ENCODE data around the gene CAMTA1. TPM values are rescaled to one million over a fixed set of nuclear protein-coding genes. Genes with fewer than 3 reads are reported as not detected.
A peak's percentile ranks its signal among the peaks of the same experiment; 100 is the strongest.

The CAMTA1 gene
- polyA plus RNA-seq, 1 of the 3 experiments (the other 2 are of a cell fraction), result 63.1 TPM

- WGBS (ENCODE audit: low lambda C conversion rate), result 82% methylated on average over 8 of the region's 8 CpGs
- H3F3A ChIP-seq (replicated peaks; ENCODE audit: insufficient read depth), result no peaks in the 10 kb centered on the region
Observed at GRCh38 chr1:7333620-7334019, 548.4 kb downstream of the CAMTA1 start.

GRCh38 chr1:7334475-7335035, 549.3 kb downstream of the CAMTA1 start:
- Histone ChIP-seq H3K36me3 (replicated peaks in 1 of 2; ENCODE audit: control insufficient read depth in 1 of 2, insufficient read depth in 2 of 2, low read length in 1 of 2) (no peaks in the 10 kb centered on the region), H3K27me3 (ENCODE audit: insufficient read depth) (no peaks in the 10 kb centered on the region), H2AFZ (ENCODE audit: low read depth) (peak overlapping the region; percentile 43; the same call in 1 of the 2 replicates), H3K4me3 (ENCODE audit: low read depth in 2 of 2, low read length in 1 of 2) (no peak overlapping the region), H3K4me2 (no peak overlapping the region), H3F3A (replicated peaks; ENCODE audit: insufficient read depth) (no peaks in the 10 kb centered on the region), H4K20me1 (ENCODE audit: insufficient read depth) (no peaks in the 10 kb centered on the region), H3K9ac (no peak overlapping the region), H3K79me2 (ENCODE audit: insufficient read depth) (no peaks in the 10 kb centered on the region), H3K4me1 (ENCODE audit: control insufficient read depth in 1 of 2, insufficient read depth in 2 of 2, low read depth in 1 of 2, low read length in 1 of 2) (peaks cover 9 to 41% of the 10 kb centered on the region in 2 experiments; a peak in 3 of 4 replicates), H3K9me2 (no peaks in the 10 kb centered on the region), H3K27ac (ENCODE audit: low read depth in 2 of 2, low read length in 1 of 2) (peak overlapping the region in 1 of 2 experiments; percentile 95; a peak in 2 of 4 replicates), H3K9me3 (no peaks in the 10 kb centered on the region)
- ChIA-PET CTCF (interaction anchor here (0.6 to 1.6 kb wide), 8 partner anchors 26 to 333 kb away, joined by 3 to 6 read pairs (median 3); no protein-coding TSS in a partner anchor), POLR2A (interaction anchor here (0.9 to 1.2 kb wide), 3 partner anchors 21 to 250 kb away, joined by 3 to 5 read pairs (median 4); no protein-coding TSS in a partner anchor)
- WGBS (ENCODE audit: low lambda C conversion rate), result 30% methylated on average over 8 of the region's 10 CpGs
- DNase-seq, result peak; percentile 80
- TF ChIP-seq YY1 (IDR thresholded peaks at IDR 0.05; ENCODE audit: low read depth) (no peak), GATA2 (CRISPR knock-in tag; IDR thresholded peaks at IDR 0.05) (peak; percentile 78), RCOR1 (IDR thresholded peaks at IDR 0.05; ENCODE audit: low read length) (0 out of 2 replicates have a peak, but pooled peaks have one; percentile 20), IRF3 (IDR thresholded peaks at IDR 0.05; ENCODE audit: low read depth, low read length) (no peak), TEAD4 (IDR thresholded peaks at IDR 0.05; ENCODE audit: borderline replicate concordance, insufficient read depth) (no peak), TCF12 (IDR thresholded peaks at IDR 0.05) (0 out of 2 replicates have a peak, but pooled peaks have one; percentile 10), EP300 (IDR thresholded peaks at IDR 0.05; ENCODE audit: borderline replicate concordance in 1 of 2, low read depth in 1 of 2, low read length in 1 of 2) (peak in 1 of 2 experiments; percentile 74; a peak in 1 of 4 replicates), RFX5 (IDR thresholded peaks at IDR 0.05; ENCODE audit: low read length) (0 out of 2 replicates have a peak, but pooled peaks have one; percentile 4), RXRA (IDR thresholded peaks at IDR 0.05; ENCODE audit: borderline replicate concordance, low read depth) (no peak), MAX (IDR thresholded peaks at IDR 0.05; ENCODE audit: low read depth) (no peak), ELF1 (IDR thresholded peaks at IDR 0.05) (no peak), FOXJ3 (CRISPR knock-in tag; IDR thresholded peaks at IDR 0.05) (peak; percentile 27), SMC3 (IDR thresholded peaks at IDR 0.05; ENCODE audit: low read depth, low read length) (no peak)

More at GRCh38 chr1:7333620-7334019, 548.4 kb downstream of the CAMTA1 start:
- Histone ChIP-seq H3K9me3 (no peaks in the 10 kb centered on the region), H3K27ac (ENCODE audit: low read depth in 2 of 2, low read length in 1 of 2) (peak overlapping the region in 1 of 2 experiments; percentile 95; a peak in 2 of 4 replicates), H3K4me1 (ENCODE audit: control insufficient read depth in 1 of 2, insufficient read depth in 2 of 2, low read depth in 1 of 2, low read length in 1 of 2) (peaks cover 9 to 41% of the 10 kb centered on the region in 2 experiments; a peak in 3 of 4 replicates), H3K9ac (no peak overlapping the region), H3K4me3 (ENCODE audit: low read depth in 2 of 2, low read length in 1 of 2) (no peak overlapping the region), H2AFZ (ENCODE audit: low read depth) (no peak overlapping the region), H3K4me2 (no peak overlapping the region), H3K27me3 (ENCODE audit: insufficient read depth) (no peaks in the 10 kb centered on the region), H3K9me2 (no peaks in the 10 kb centered on the region), H4K20me1 (ENCODE audit: insufficient read depth) (no peaks in the 10 kb centered on the region), H3K36me3 (replicated peaks in 1 of 2; ENCODE audit: control insufficient read depth in 1 of 2, insufficient read depth in 2 of 2, low read length in 1 of 2) (no peaks in the 10 kb centered on the region), H3K79me2 (ENCODE audit: insufficient read depth) (no peaks in the 10 kb centered on the region)
- POLR2A ChIA-PET, result no interaction called here
- no peak for DNase-seq
- CTCF ChIA-PET, result interaction anchor here (0.5 kb wide), 1 partner anchor 213 kb away, joined by 3 read pairs; no protein-coding TSS in a partner anchor
- TF ChIP-seq CTCF (IDR thresholded peaks at IDR 0.05) (no peak), FOXJ3 (CRISPR knock-in tag; IDR thresholded peaks at IDR 0.05) (no peak), PBX3 (IDR thresholded peaks at IDR 0.05) (no peak), POLR2AphosphoS5 (IDR thresholded peaks at IDR 0.05; ENCODE audit: low read depth, low read length) (no peak)
